K562 (cell line): ENCODE results near the gene MED13L. TPM values are rescaled to one million over a fixed set of nuclear protein-coding genes. Genes with fewer than 3 reads are reported as not detected.

Source experiments
- ATAC-seq: fragments of 200-7000 bp; cut with Tn5 transposase; 3 replicates; pipeline ENCODE4 v1.9.1; 2020; ENCODE audit warnings: moderate library complexity
- BruUV-seq: library from RNA; stranded (reverse); fragments of 400-500 nt; replicated peaks from 2 replicates; lab custom pipeline; 2021; lab: Mats Ljungman, UMichigan
- CTCF ChIA-PET: fragments of 300-600 bp; formaldehyde crosslinking; extraction: SDS; loops from one replicate; lab custom pipeline; 2021; ENCODE audit warnings: low intra/inter-chr PET ratio; lab: Yijun Ruan, JAX
- POLR2A ChIA-PET: fragments of 300-600, 350-650 bp; sonication (Branson Sonifier 250); formaldehyde crosslinking; extraction: SDS; loops from one replicate; lab custom pipeline; 2021; ENCODE audit warnings: antibody characterized with exemption, inconsistent platforms; lab: Yijun Ruan, JAX
- DNase-seq, 4 experiments: peaks; one replicate each; pipeline versions ENCODE4 v3.0.0 to v3.0.0-alpha.2; 2011 to 2018; ENCODE audit warnings: low spot score in 3 of 4, mixed read lengths in 3 of 4; ENCODE audit errors: extremely low read depth in 1 of 4
- FAIRE-seq: peaks from 2 replicates; lab custom pipeline; 2011; peaks lifted over from hg19 to GRCh38; lab: Jason Lieb, UNC
- H2AFZ ChIP-seq: 2 replicates; pipeline ENCODE4 v1.6.0; 2011; ENCODE audit warnings: low read depth, low read length, control low read depth, inconsistent platforms
- H3K27ac ChIP-seq: fragments of 200-600 bp; 3 replicates; pipeline ENCODE4 v1.8.0; 2011; ENCODE audit warnings: low read depth, mild to moderate bottlenecking, control low read depth, inconsistent platforms, low read length, moderate library complexity, mixed read lengths; ENCODE audit errors: extremely low read depth
- H3K27me3 ChIP-seq, 2 experiments: fragments of 300-600 bp in 1 of 2; 2 replicates in 1 of 2; 3 replicates in 1 of 2; pipeline versions ENCODE4 v1.6.0 to v1.8.0; 2011; ENCODE audit warnings: inconsistent platforms in 2 of 2, low read length in 2 of 2, mild to moderate bottlenecking in 1 of 2, mixed read lengths in 1 of 2, moderate library complexity in 1 of 2; ENCODE audit not compliant: control insufficient read depth in 2 of 2, insufficient read depth in 2 of 2
- H3K36me3 ChIP-seq: fragments of 300-600 bp; 3 replicates; pipeline ENCODE4 v1.8.0; 2011; ENCODE audit warnings: mild to moderate bottlenecking, low read length, inconsistent platforms; ENCODE audit not compliant: control insufficient read depth, insufficient read depth
- H3K4me1 ChIP-seq, 2 experiments: fragments of 200-600 bp in 1 of 2; replicated peaks in 1 of 2; 2 replicates in 1 of 2; 3 replicates in 1 of 2; pipeline versions ENCODE4 v1.5.1 to v1.8.0; 2011; ENCODE audit warnings: inconsistent platforms in 2 of 2, low read length in 2 of 2, mild to moderate bottlenecking in 1 of 2, mixed read lengths in 1 of 2, moderate library complexity in 1 of 2; ENCODE audit not compliant: control insufficient read depth in 2 of 2, insufficient read depth in 2 of 2
- H3K4me2 ChIP-seq: 2 replicates; pipeline ENCODE4 v1.6.1; 2011; ENCODE audit warnings: low read length, control low read depth, inconsistent platforms, mixed read lengths; ENCODE audit not compliant: insufficient read depth
- H3K4me3 ChIP-seq: fragments of 200-600 bp; sonication (generic), shearing (Covaris generic); 2 replicates; pipeline ENCODE4 v1.5.1; 2016; ENCODE audit warnings: control low read depth, inconsistent platforms
- H3K79me2 ChIP-seq: fragments of 200-600 bp; 3 replicates; pipeline ENCODE4 v1.8.0; 2011; ENCODE audit warnings: low read length, inconsistent platforms; ENCODE audit not compliant: control insufficient read depth, insufficient read depth
- H3K9ac ChIP-seq, 2 experiments: 2 replicates each; pipeline versions ENCODE4 v1.6.0 to v1.6.1; 2011; ENCODE audit warnings: low read depth in 2 of 2, low read length in 2 of 2, control low read depth in 1 of 2, inconsistent platforms in 1 of 2, mild to moderate bottlenecking in 1 of 2, mixed read lengths in 1 of 2; ENCODE audit not compliant: insufficient read depth in 1 of 2
- H3K9me1 ChIP-seq: one replicate; pipeline ENCODE4 v1.6.0; 2011; ENCODE audit warnings: inconsistent platforms, mild to moderate bottlenecking, low read length, moderate library complexity; ENCODE audit not compliant: control insufficient read depth, insufficient read depth
- H3K9me3 ChIP-seq: replicated peaks from 2 replicates; pipeline ENCODE4 v1.5.1; 2011; ENCODE audit warnings: low read depth, low read length, inconsistent platforms; ENCODE audit not compliant: control insufficient read depth, insufficient read depth
- H4K20me1 ChIP-seq: replicated peaks from 2 replicates; pipeline ENCODE4 v1.6.1; 2011; ENCODE audit warnings: low read length, inconsistent platforms, mixed read lengths; ENCODE audit not compliant: control insufficient read depth, insufficient read depth
- BRF1 ChIP-seq: IDR thresholded peaks from 3 replicates; pipeline ENCODE4 v1.6.1; 2011; ENCODE audit warnings: borderline replicate concordance, mild to moderate bottlenecking; ENCODE audit not compliant: insufficient read length; ENCODE audit errors: extremely low read depth
- CREM ChIP-seq: IDR thresholded peaks from 2 replicates; pipeline ENCODE4 v1.6.1; 2014; ENCODE audit warnings: antibody characterized with exemption, low read depth
- FOXA3 ChIP-seq, 2 experiments: fragments of 450-650 bp in 1 of 2; sonication (generic) in 1 of 2; formaldehyde crosslinking; IDR thresholded peaks in 1 of 2; conservative IDR thresholded peaks in 1 of 2; 2 replicates each; pipeline versions ENCODE4 v1.4.0 to v1.8.0; 2020 to 2022; ENCODE audit warnings: mild to moderate bottlenecking in 2 of 2, missing genetic modification reagents in 1 of 2
- FOXJ3 ChIP-seq: sonication (generic); formaldehyde crosslinking; IDR thresholded peaks from 2 replicates; pipeline ENCODE4 v1.4.0; 2020; ENCODE audit warnings: mild to moderate bottlenecking, missing genetic modification reagents
- MAFG ChIP-seq: fragments of 450-650 bp; conservative IDR thresholded peaks from 2 replicates; pipeline ENCODE4 v1.6.1; 2016; ENCODE audit warnings: missing genetic modification characterization, missing compliant biosample characterization
- NFE2 ChIP-seq: IDR thresholded peaks from 2 replicates; pipeline ENCODE4 v1.6.1; 2014; ENCODE audit warnings: antibody characterized with exemption, low read depth
- WGBS: fragments of 100-300 bp; shearing (Covaris generic); methylation state at CpG from one replicate; pipeline ENCODE4 v1.1.6; 2016; ENCODE audit warnings: low coverage, mixed read lengths; ENCODE audit not compliant: insufficient coverage; ENCODE audit errors: missing lambda C conversion rate; 5-methylcytosine and 5-hydroxymethylcytosine counted together
- in situ Hi-C: fragments of 300-500 bp; cut with MboI; formaldehyde crosslinking; loops from 4 replicates; pipeline ENCODE4 v1.15.0; 2018; ENCODE audit warnings: inconsistent platforms, mixed read lengths
- intact Hi-C: fragments of 100-400 bp; cut with micrococcal nuclease; formaldehyde crosslinking; loops from 2 replicates; pipeline ENCODE4 v1.14.2; 2022
- polyA plus RNA-seq, 8 experiments: library from polyadenylated mRNA; depleted of rRNA in 4 of 8; stranded (reverse) in 5 of 8; unstranded in 3 of 8; fragments of >200 nt; fragmentation: Nextera tagmentation in 2 of 8; fragmentation: Illumina TruSeq in 1 of 8; extraction: Ambion mirVana in 2 of 8; extraction: Trizol in 1 of 8; gene quantifications; 2 replicates each; pipeline versions ENCODE4 v1.2.1 to v1.2.3, GENCODE V29; 2011 to 2014; ENCODE audit warnings: inconsistent platforms in 1 of 8, missing spikeins in 1 of 8
- total RNA-seq, 7 experiments: library from RNA; depleted of rRNA in 6 of 7; stranded (reverse); fragments of >200 nt in 6 of 7; fragmentation: Illumina TruSeq in 2 of 7; extraction: Trizol in 2 of 7; gene quantifications; 2 replicates each; pipeline versions ENCODE4 v1.2.1 to v1.2.3, GENCODE V29; 2011 to 2021; ENCODE audit warnings: low replicate concordance in 1 of 7

MED13L gene
- total and polyA plus RNA-seq, 9 of the 15 experiments (the other 6 are each of a cell fraction or from before 2014, with no cell fraction given): 13.4 to 90.3 (median 36.9) TPM

DNA sequence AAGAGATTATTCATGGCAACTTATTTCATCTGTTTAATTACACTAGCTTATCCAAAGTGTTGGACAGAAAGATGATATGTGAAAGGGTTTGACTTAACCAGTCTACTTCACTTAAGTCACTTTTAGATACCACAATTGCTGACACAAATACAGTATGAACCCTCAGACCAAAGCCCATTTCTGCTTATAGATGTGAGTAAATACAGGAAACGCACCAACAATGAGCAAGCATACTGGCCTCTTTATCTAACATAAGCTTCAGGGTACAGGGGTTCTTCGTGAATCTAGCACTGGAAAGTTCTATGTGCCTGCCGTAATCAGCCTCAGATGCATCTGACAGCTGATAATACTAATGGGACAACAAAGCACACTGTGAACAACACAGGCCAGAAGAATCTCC is 209.6 kb downstream of the MED13L start:
- DNase-seq (peak in 1 of 4 experiments; percentile 17), ATAC-seq (peak; percentile 36), FAIRE-seq (peak; percentile 35)
- BruUV-seq: no TSS peak
- Histone ChIP-seq H3K9ac (no peak overlapping the region), H3K9me1 (no peaks in the 10 kb centered on the region), H2AFZ (no peak overlapping the region), H3K4me3 (no peak overlapping the region), H3K4me1 (peaks cover 0 to 13% of the 10 kb centered on the region in 2 experiments; a peak in 2 of 5 replicates), H3K27ac (peak overlapping the region; percentile 13; the same call in 1 of the 3 replicates), H3K9me3 (no peaks in the 10 kb centered on the region), H3K36me3 (peaks cover 9% of the 10 kb centered on the region; the same call in 2 of the 3 replicates), H4K20me1 (peaks cover 5% of the 10 kb centered on the region), H3K27me3 (no peaks in the 10 kb centered on the region), H3K79me2 (peaks cover 79% of the 10 kb centered on the region), H3K4me2 (no peak overlapping the region; the same call in 1 of the 2 replicates)
- intact Hi-C loops: loop anchor here (2.0 to 10.0 kb wide), 3 partner anchors 54 to 169 kb away; no protein-coding TSS in a partner anchor
- in situ Hi-C loops: no loop called here
- CTCF ChIA-PET: no interaction called here
- WGBS: 10% methylated on average over 3 of the region's 3 CpGs
- POLR2A ChIA-PET: interaction anchor here (0.9 to 1.0 kb wide), 2 partner anchors 12 to 54 kb away, joined by 3 to 4 read pairs; no protein-coding TSS in a partner anchor
- peak; percentile 9; the same call in 1 of the 2 replicates for TF ChIP-seq NFE2
- TF ChIP-seq FOXA3 (CRISPR knock-in tag; conservative IDR thresholded peaks at IDR 0.05 in 1 of 2, IDR thresholded peaks at IDR 0.05 in 1 of 2): peak in 1 of 2 experiments; percentile 37; a peak in 1 of 4 replicates
- TF ChIP-seq FOXJ3 (CRISPR knock-in tag): no peak
- TF ChIP-seq MAFG: 0 out of 2 replicates have a peak, but pooled peaks have one; percentile 4
- TF ChIP-seq BRF1: no peak
- TF ChIP-seq CREM: no peak
